ENCODE data around the gene UNC13C. TPM values are rescaled to one million over a fixed set of nuclear protein-coding genes. Genes with fewer than 3 reads are reported as not detected.

UNC13C gene
- polyA plus RNA-seq, 3 donors, result not detected

DNA sequence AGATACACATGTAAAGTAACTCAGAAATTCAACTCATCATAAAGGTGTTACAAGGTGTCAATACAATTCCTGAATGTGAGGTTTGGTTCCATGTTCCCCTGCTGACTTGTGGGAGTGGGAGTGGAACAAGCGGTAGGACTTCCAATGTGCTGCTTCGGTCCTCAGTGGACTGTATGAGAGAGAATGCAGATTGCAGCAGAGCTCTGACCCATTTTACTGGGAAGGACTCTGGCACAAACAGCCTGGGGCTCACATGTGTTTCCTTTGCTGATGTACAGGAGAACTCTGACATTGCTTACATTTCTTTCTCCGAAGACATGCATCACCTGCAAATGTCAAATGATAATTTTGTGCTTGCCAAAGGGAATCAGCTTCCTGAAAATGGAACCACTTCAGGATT is 111.5 kb downstream of the UNC13C start:
- H3K27ac ChIP-seq (ENCODE audit: low read depth, low read length), result no peak overlapping the region
- WGBS, 3 donors, result 77 to 89% (median 81%) methylated on average over 3 of the region's 3 CpGs

GRCh38 chr15:54091651-54092050 is 113.4 kb downstream of the UNC13C start:
- H3K27ac ChIP-seq (ENCODE audit: low read depth, low read length), result no peak overlapping the region
- WGBS, 3 donors, result 60 to 65% (median 63%) methylated on average over 2 of the region's 2 CpGs

DNA sequence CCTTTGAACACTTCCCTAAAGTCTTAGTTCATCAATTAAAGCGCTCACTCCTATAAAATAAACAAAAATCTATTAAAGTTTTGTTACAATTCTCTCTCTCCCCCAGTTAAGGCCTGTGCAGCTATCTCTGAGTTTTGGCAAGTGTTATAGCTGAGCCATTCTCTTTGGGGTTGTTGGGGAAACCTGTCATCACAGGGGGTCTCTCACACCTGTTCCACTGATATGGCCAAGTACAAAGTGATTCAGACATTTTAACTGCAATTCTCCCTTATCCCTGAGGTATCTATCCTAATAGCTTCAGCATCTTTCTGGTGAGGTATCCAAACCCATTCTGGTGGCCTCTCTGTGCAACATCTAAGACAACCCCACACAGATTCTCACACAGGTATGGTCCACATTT is 116.4 kb downstream of the UNC13C start:
- H3K27ac ChIP-seq (ENCODE audit: low read depth, low read length), result no peak overlapping the region
- 73 to 87% (median 82%) methylated on average over 1 of the region's 1 CpG for whole genome bisulfite sequencing, 3 donors

DNA sequence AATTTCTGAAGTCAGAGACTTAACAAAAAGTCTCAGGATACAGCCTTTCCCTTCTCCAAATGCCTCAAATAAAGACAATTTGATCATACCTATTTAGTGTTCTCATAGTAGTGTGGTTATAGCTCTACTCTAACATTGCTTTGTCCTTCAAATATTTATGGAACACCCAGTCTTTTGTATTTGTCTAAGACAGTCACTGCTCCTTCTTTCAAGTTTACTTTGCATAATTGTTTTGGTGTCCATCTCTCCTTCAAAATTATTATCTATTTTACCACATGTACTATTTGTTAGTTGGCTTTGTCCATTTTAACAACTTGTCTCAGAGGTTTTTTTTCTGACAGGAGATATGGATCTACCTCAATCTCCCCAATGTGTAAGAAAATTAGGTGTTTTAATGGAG is 118.8 kb downstream of the UNC13C start:
- H3K27ac ChIP-seq (ENCODE audit: low read depth, low read length), result no peak overlapping the region

- H3K27ac ChIP-seq (ENCODE audit: low read depth, low read length), result no peak overlapping the region
- 30 to 52% (median 46%) methylated on average over 1 of the region's 1 CpG for WGBS, 3 donors
These were observed 120.8 kb downstream of the UNC13C start for GRCh38 chr15:54099010-54099409.

DNA sequence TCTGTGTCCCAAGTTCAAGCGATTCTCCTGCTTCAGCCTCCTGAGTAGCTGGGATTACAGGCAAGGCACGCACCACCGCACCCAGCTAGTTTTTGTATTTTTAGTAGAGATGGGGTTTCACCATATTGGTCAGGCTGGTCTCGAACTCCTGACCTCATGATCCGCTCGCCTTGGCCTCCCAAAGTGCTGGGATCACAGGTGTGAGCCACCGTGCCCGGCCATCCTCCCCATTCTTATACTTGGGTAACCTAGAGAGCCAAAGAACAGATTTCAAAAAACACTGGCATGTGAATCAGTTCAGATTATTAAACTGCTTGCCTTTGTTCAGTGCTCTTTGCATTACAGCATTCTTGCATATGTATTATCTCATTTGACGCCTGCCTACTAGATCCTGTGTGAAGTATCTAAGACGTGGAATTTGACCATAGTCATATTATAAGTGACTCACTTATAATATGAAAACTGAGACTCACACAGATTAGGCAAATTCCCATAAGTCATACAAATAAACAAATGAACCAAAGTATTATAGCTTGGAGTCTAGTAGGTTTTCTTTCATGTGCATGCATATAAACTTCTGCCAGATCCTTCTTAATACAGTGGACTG is 123.5 kb downstream of the UNC13C start:
- 78 to 81% (median 80%) methylated on average over 10 of the region's 10 CpGs for WGBS, 3 donors
- no peak overlapping the region for H3K27ac ChIP-seq (ENCODE audit: low read depth, low read length)

DNA sequence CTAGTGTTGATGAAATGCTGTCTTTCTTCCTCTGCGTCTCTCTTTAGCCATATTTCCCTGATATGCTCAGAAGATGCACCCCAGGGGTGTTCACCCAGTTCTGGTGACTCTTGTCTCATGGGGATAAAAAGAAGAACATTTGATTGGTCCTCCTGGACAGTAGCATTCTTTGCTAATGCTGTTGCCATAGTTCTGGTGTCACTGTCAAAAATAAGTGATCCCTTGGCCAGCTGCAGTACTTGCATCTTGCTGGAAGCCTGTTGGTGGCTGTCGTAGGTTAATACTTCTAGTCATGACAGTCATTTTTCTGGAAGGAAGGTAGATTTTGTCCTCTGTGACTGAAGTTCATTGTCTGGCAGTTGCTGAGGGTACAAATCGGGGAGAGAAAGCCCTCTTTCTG is 124.5 kb downstream of the UNC13C start:
- WGBS, 3 donors, result 60 to 78% (median 74%) methylated on average over 3 of the region's 3 CpGs

DNA sequence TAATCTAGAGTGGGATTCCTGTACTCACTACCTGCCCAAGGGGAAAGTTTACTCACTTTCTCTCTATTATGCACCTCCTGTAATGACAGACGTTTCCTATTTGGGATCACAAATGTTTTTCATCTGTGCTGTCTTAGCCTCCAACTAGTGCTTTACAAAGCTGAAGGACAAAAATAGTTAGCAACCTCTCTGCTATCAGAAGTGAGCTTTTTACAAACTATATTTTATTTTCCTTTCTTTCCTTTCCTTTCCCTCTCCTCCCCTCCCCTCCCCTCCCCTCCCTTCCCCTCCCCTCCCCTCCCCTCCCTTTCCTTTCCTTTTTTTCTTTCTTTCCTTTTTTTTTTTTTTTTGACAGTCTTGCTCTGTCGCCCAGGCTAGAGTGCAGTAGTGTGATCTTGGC is 130.8 kb downstream of the UNC13C start:
- no peak overlapping the region for H3K27ac ChIP-seq (ENCODE audit: low read depth, low read length)
- 74 to 93% (median 75%) methylated on average over 1 to 2 of the region's 2 CpGs for WGBS, 3 donors

More for the DNA sequence above, 124.5 kb downstream of the UNC13C start:
- no peak overlapping the region for H3K27ac ChIP-seq (ENCODE audit: low read depth, low read length)

- no peak overlapping the region for H3K27ac ChIP-seq (ENCODE audit: low read depth, low read length)
- 63 to 70% (median 69%) methylated on average over 3 of the region's 3 CpGs for WGBS, 3 donors
These were observed 140.8 kb downstream of the UNC13C start for GRCh38 chr15:54119051-54119450.

DNA sequence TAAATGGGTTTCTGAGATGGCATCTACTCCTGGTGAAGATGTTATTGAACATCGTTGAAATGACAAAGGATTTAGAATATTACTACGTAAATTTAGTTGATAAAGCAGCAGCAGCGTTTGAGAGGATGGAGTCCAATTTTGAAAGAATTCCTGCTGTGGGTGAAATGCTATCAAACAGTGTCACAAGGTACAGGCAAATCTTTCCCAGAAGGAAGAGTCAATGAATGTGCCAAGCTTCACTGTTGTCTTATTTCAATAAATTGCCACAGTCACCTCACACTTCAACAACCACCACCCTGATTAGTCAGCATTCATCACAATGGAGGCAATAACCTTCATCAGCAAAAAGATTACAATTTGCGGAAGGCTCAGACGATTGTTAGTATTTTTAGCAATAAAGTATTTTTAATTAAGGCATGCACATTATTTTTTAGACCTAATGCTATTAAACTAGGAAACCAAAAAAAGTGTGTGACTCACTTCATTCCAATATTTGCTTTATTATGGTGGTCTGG is 142.8 kb downstream of the UNC13C start:
- no peak overlapping the region for H3K27ac ChIP-seq (ENCODE audit: low read depth, low read length)
- WGBS, 3 donors, result 92 to 93% (median 92%) methylated on average over 5 of the region's 5 CpGs

DNA sequence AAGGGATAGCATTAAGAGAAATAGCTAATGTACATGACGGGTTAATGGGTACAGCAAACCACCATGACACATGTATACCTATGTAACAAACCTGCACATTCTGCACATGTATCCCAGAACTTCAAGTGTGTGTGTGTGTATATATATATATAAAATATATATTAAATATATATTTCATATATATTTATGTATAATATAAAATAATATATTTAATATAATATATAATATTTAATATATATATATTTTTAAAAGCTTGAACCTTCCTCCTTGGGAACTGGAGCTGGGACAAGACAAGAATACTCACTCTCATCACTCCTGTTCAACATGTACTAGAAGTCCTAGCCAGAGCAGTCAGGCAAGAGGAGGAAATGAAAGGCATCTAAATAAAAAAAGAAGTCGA is 149.3 kb downstream of the UNC13C start:
- 78 to 91% (median 90%) methylated on average over 2 of the region's 2 CpGs for WGBS, 3 donors
- no peak overlapping the region for H3K27ac ChIP-seq (ENCODE audit: low read depth, low read length)

DNA sequence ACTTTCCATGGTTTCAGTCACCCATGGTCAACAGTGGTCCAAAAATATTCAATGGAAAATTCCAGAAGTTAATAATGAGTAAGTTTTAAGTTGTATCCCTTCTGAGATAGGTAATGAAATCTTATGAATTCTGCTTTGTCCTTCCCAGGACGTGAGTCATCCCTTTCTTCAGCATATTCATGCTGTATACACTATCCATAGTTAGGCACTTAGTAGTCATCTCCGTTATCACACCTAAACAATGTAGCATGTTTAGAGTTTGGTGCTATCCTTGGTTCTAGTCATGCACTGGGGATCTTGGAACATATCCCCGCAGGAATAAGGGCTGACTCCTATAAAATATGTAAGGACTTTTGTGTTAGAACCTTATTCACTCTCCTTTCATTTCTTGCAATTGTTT is 153.2 kb downstream of the UNC13C start:
- no peak overlapping the region for H3K27ac ChIP-seq (ENCODE audit: low read depth, low read length)
- 67 to 79% (median 78%) methylated on average over 3 of the region's 3 CpGs for WGBS, 3 donors

DNA sequence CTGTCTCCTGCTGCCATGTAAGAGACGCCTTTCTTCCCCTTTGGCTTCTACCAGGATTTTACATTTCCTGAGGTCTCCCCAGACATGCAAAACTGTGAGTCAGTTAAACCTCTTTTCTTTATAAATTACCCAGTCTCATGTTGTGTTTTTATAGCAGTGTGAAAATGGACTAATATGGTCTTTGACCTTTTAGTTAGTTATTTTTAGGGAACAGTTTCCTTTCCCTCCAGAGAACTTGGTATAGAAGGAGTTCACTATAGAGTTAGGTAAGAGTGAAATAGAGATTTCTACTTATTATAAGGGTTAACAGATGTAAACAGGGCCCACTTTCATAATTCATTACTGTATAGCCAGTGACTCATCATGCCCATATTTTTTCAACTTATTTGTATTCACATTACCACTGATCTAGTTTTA is 170.9 kb downstream of the UNC13C start:
- WGBS, 3 donors, result 44 to 62% (median 55%) methylated on average over 1 of the region's 1 CpG

GRCh38 chr15:54150255-54150654 is 172.0 kb downstream of the UNC13C start:
- no peak overlapping the region for H3K27ac ChIP-seq (ENCODE audit: low read depth, low read length)
- 42 to 76% (median 49%) methylated on average over 4 of the region's 4 CpGs for WGBS, 3 donors

More for the DNA sequence above, 170.9 kb downstream of the UNC13C start:
- H3K27ac ChIP-seq (ENCODE audit: low read depth, low read length), result no peak overlapping the region

- WGBS, 3 donors, result 81 to 84% (median 83%) methylated on average over 4 of the region's 4 CpGs
- no peak overlapping the region for H3K27ac ChIP-seq (ENCODE audit: low read depth, low read length)
These were observed 180.8 kb downstream of the UNC13C start for GRCh38 chr15:54159012-54159411.

DNA sequence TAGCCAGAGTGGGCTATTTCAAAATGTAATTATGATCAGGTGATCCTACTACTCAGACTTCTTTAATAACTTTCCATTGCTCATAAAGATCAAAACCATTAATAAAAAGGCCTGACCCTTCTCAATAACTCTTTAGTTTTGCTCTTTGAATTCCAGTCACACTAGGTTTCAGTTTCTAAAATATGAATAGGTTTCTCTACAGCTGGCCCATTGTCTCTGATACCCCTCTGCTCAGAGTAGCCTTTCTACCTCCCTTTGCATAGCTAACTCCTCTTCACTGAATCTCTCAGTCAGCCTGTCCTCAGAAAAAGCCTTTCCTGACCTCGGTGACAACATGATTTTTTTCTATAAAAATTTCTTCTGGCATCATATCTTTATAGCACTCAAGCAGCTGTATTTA is 209.1 kb downstream of the UNC13C start:
- no peak overlapping the region for H3K27ac ChIP-seq (ENCODE audit: low read depth, low read length)
- WGBS, 3 donors, result 71 to 90% (median 78%) methylated on average over 1 of the region's 1 CpG

DNA sequence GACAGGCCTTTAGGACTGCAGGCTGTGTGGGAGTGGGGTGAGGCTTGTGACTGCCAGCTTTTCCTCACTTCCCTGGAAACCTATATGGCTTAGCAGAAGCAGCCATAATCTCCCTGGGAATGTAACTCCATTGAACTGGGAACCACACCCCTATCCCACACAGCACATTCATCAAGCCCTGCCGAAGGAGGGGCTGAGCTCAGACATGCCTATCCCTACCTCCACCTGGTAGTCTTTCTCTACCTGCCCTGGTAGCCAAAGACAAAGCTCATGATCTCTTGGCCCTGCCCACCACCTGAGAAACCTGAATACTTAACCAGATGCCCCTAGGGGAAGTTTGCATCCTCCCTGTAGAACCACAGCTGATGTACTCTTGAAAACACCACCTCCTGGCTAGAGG is 219.8 kb downstream of the UNC13C start:
- H3K27ac ChIP-seq (ENCODE audit: low read depth, low read length), result no peak overlapping the region
- WGBS, 3 donors, result 67 to 88% (median 82%) methylated on average over 1 of the region's 1 CpG

- no peak overlapping the region for H3K27ac ChIP-seq (ENCODE audit: low read depth, low read length)
- 83 to 90% (median 90%) methylated on average over 7 of the region's 7 CpGs for WGBS, 3 donors
These were observed 228.5 kb downstream of the UNC13C start for GRCh38 chr15:54206586-54207321.

DNA sequence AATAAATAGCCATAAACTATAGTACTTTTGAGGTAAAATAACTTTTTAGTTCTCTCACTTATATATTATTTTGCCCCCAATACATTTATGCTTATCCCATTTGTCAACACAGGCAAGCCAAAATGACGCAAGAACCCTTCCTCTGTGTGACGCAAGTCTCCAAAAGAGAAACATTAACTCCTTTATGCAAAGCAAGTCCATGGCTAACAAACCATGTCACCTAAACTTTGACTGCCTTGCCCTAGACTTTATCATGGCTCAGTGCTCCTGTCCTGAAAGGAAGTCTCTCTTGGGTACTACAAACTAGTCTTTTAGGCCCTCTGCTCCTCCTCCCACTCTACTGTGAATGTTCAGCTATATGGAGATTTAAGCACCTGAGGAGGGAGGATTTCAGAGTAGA is 230.5 kb downstream of the UNC13C start:
- no peak overlapping the region for H3K27ac ChIP-seq (ENCODE audit: low read depth, low read length)
- 56 to 85% (median 71%) methylated on average over 2 of the region's 2 CpGs for WGBS, 3 donors

DNA sequence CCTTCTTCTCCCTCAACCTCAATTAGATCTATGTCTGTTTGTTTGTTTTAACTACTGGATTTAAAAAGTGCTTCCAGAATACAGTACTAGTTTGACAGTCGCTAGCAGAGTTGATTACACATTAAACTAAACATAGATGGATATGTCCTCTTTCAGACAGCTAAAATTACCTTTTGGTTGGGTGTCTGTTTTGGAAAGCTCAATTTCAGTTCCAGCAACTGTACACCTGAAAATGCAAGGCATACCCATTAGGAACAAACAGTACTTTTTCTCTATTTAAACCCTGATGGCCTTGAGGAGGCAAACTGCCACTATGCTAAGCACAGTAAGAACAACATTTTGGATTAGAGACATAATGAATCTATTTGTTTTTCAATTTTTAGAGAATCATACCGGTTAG is 234.4 kb downstream of the UNC13C start:
- H3K27ac ChIP-seq (ENCODE audit: low read depth, low read length), result no peak overlapping the region
- WGBS, 3 donors, result 44 to 82% (median 77%) methylated on average over 2 of the region's 2 CpGs

Measured in adipose tissue (tissue), 3 donors.